Measurements from ENCODE around the gene ZCCHC7.

Gene ZCCHC7

GRCh38 chr9:37383876-37384746, 263.7 kb downstream of the ZCCHC7 start:
- no peak for TF ChIP-seq CTCF (conservative IDR thresholded peaks at IDR 0.05; ENCODE audit: low read depth, low read length)
- H3K4me1 ChIP-seq (ENCODE audit: low read depth, poor library complexity, severe bottlenecking): no peaks in the 10 kb centered on the region
- no peaks in the 10 kb centered on the region for H4K20me1 ChIP-seq (ENCODE audit: insufficient read depth)
- no peaks in the 10 kb centered on the region for H3K36me3 ChIP-seq (ENCODE audit: insufficient read depth)
- H3K9ac ChIP-seq: no peak overlapping the region
- H3K27ac ChIP-seq: no peak overlapping the region
- no peak overlapping the region for H2AFZ ChIP-seq (ENCODE audit: low read depth)
- H3K79me2 ChIP-seq (ENCODE audit: insufficient read depth, low read depth): no peaks in the 10 kb centered on the region
- no peak overlapping the region for H3K4me3 ChIP-seq (IDR thresholded peaks at IDR 0.05; ENCODE audit: insufficient read depth, low read depth, low read length)
- H3K27me3 ChIP-seq (ENCODE audit: insufficient read depth, low read depth): no peaks in the 10 kb centered on the region
- no peak overlapping the region for H3K4me2 ChIP-seq

GRCh38 chr9:37385286-37385685, 264.9 kb downstream of the ZCCHC7 start:
- H3K4me3 ChIP-seq (IDR thresholded peaks at IDR 0.05; ENCODE audit: insufficient read depth, low read depth, low read length): no peak overlapping the region
- no peak overlapping the region for H3K4me2 ChIP-seq
- no peak overlapping the region for H2AFZ ChIP-seq (ENCODE audit: low read depth)
- no peaks in the 10 kb centered on the region for H3K79me2 ChIP-seq (ENCODE audit: insufficient read depth, low read depth)
- H3K36me3 ChIP-seq (ENCODE audit: insufficient read depth): no peaks in the 10 kb centered on the region
- H3K27ac ChIP-seq: no peak overlapping the region
- peaks cover 1% of the 10 kb centered on the region for H3K4me1 ChIP-seq (ENCODE audit: low read depth, poor library complexity, severe bottlenecking)
- no peak overlapping the region for H3K9ac ChIP-seq
- H3K27me3 ChIP-seq (ENCODE audit: insufficient read depth, low read depth): no peaks in the 10 kb centered on the region
- H4K20me1 ChIP-seq (ENCODE audit: insufficient read depth): no peaks in the 10 kb centered on the region
- no peak for TF ChIP-seq CTCF (conservative IDR thresholded peaks at IDR 0.05; ENCODE audit: low read depth, low read length)

GRCh38 chr9:37386988-37387387, 266.6 kb downstream of the ZCCHC7 start:
- no peak overlapping the region for H3K4me3 ChIP-seq (IDR thresholded peaks at IDR 0.05; ENCODE audit: insufficient read depth, low read depth, low read length)
- no peak for TF ChIP-seq CTCF (conservative IDR thresholded peaks at IDR 0.05; ENCODE audit: low read depth, low read length)
- no peak overlapping the region for H3K27ac ChIP-seq
- no peak overlapping the region for H3K9ac ChIP-seq
- H3K79me2 ChIP-seq (ENCODE audit: insufficient read depth, low read depth): no peaks in the 10 kb centered on the region
- H3K4me2 ChIP-seq: no peak overlapping the region
- H2AFZ ChIP-seq (ENCODE audit: low read depth): no peak overlapping the region
- H3K36me3 ChIP-seq (ENCODE audit: insufficient read depth): no peaks in the 10 kb centered on the region
- no peaks in the 10 kb centered on the region for H3K27me3 ChIP-seq (ENCODE audit: insufficient read depth, low read depth)
- peaks cover 10% of the 10 kb centered on the region for H3K4me1 ChIP-seq (ENCODE audit: low read depth, poor library complexity, severe bottlenecking)
- no peaks in the 10 kb centered on the region for H4K20me1 ChIP-seq (ENCODE audit: insufficient read depth)

DNA sequence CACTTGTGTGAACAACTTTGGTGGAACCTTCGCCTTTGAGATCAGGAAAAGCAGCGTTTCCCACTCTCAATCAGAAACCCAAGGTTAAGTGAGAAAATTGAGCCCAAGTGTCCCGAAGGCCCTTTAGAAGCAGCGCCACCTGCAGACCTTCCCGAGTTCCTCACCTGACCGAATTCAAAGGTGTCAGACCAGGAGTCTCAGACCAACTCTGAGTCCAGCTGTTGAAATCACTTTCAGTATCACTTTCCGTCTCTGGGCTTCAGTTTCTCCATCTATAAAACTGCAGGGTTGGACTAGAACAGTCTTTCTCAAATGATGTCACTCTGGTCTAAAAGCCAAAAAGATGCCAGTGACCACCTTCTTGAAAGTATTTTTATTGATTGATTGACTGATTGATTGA, 270.4 kb downstream of the ZCCHC7 start:
- Histone ChIP-seq H3K27ac (no peak overlapping the region), H3K4me3 (IDR thresholded peaks at IDR 0.05; ENCODE audit: insufficient read depth, low read depth, low read length) (no peak overlapping the region), H3K27me3 (ENCODE audit: insufficient read depth, low read depth) (no peaks in the 10 kb centered on the region), H3K4me2 (0 out of 2 replicates have a peak overlapping the region, but pooled peaks have one; percentile 9), H3K79me2 (ENCODE audit: insufficient read depth, low read depth) (no peaks in the 10 kb centered on the region), H2AFZ (ENCODE audit: low read depth) (no peak overlapping the region), H3K4me1 (ENCODE audit: low read depth, poor library complexity, severe bottlenecking) (peaks cover 10% of the 10 kb centered on the region), H3K36me3 (ENCODE audit: insufficient read depth) (no peaks in the 10 kb centered on the region), H3K9ac (no peak overlapping the region), H4K20me1 (ENCODE audit: insufficient read depth) (no peaks in the 10 kb centered on the region)
- peak; percentile 79 for TF ChIP-seq CTCF (conservative IDR thresholded peaks at IDR 0.05; ENCODE audit: low read depth, low read length)
